Measurements from ENCODE around the gene DRGX. TPM values are rescaled to one million over a fixed set of nuclear protein-coding genes. Genes with fewer than 3 reads are reported as not detected.

DRGX gene
- total RNA-seq = not detected in 2 replicates

GRCh38 chr10:49395741-49396665 is at the start of gene DRGX:
Gene DRGX (minus strand): TSS chr10:49396089. CDS start chr10:49395440, 649 bp downstream.

Other genes with a start within 250 kb of the DRGX start
- gene TMEM273, start 207.7 kb downstream of the DRGX start, total RNA-seq = 4.7 and 4.8 TPM in 2 replicates
- not detected in 2 replicates for gene C10orf71, start 96.9 kb downstream of the DRGX start, total RNA-seq
- gene ERCC6, start 143.0 kb upstream of the DRGX start, total RNA-seq = 58.9 and 98.9 TPM in 2 replicates
- gene SLC18A3, start 214.2 kb upstream of the DRGX start, total RNA-seq = not detected in 2 replicates
- gene CHAT, start 217.9 kb upstream of the DRGX start, total RNA-seq = not detected in 2 replicates

Measured in thoracic aorta endothelial cell (primary cell).